ENCODE measurements around the gene ADRA2C.
"Not testable (repeated sequence)": the region's sequence is repeated elsewhere in the genome, so short reads cannot be mapped to it uniquely, and the experiment has no call there.

The ADRA2C gene

DNA sequence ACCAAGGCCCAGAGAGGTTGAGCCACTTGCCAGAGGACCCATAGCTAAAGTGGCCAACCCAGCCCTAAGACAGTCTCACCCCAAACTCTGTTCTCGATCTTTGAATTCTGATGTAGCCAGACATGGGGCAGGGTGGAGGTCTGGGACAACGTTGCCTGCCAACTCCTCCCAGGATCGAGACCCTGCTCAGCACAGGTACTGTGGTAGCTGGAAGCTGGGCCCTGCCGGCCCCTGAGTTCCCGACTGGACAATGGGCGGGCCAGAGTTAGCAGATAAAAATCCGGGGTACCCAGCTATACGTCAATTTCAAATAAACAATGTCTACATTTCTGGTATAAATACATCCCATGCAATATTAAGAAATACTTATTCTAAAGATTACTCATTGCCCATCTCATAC, 35.3 kb downstream of the ADRA2C start:
- DNase-seq = no peak

DNA sequence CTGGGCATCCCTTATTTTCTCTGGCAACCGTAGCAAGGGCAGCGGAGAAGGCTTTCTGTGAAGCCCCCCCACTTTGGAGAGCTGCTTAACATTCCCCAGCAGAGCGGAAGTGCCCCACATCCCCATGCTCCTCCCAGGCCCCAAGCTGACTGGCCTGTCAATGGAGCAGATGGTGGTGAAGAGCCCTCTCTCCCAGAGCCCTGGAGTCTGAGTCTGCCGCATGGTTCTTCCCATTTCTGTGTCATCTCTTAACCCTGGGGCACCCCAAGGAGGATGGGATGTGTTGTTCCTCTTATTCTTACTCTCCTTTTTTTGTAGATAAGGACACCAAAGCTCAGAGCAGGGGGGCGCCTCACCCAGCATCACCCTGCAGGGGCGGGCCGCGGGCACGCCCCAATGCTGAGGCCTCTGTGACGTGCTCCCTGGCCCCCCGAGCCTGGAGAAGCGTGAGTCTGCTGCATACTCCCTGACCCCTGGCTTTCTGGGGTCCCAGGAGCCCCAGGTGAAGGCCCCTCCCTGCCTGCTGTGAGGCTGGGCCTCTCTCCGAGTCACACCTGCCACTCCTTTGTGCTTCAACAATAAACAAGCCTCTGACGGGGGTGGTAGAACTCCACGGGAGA, 35.9 kb downstream of the ADRA2C start:
- no peak for DNase-seq

DNA sequence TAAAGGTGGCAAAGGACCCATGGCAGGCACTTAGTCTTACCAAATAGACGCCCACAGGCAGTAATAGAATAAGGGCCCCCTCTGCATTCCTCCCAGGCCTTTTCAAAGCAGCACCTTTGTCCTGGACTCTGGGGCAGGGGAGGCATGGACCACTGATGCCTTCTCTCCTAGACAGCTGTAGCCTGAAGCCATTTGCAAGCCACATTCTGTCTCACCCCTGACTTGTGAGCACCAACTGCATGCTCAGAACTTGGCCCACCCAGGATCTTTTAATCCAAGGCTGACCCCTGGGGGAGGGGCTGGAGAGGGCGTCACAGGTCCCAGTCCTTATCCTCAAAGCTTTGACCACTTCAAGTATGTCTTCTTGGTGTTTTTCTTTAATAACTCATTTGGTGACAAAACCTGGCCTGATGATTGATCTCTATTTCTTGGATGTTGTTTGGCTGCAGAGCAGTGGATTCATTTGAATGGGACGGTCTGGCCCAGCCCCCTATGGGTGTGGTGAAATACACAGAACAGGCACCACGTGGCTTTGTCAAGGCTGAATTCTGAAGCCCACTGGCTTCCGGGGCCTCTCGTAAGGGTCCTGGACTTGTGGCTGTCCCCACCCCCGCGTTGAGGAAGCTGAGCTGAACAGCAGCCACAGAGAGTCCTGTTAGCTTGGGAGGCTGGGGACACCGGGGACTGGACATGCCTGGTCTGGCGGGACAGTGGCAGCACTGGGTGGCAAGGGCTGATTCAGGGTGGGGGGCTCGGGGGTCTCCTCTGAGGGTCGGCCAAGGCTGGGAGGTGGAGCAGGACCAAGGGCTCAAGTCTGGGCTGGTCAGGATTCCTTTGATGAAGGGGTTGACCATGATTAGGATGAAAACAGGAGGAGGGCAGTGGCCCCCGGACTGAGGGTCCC, 36.6 kb downstream of the ADRA2C start:
- DNase-seq = no peak

DNA sequence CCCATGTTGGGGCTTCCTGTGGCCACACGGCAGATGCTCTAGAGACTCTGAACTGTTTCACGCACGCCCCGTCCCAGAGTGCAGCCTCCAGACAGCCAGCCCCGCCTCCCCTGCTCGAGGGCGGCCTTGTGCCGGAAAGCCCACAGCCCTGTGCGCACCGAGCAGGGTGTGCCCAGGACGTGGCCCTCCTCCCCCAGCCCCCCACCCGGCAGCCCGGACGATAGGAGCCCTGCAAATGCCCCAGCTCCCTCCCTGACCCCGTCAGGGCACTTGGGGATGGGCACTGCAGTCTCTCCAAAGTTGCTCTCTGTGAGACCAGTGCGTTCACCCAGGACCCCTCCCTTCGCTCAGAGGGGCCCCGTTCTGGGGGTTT, 37.3 kb downstream of the ADRA2C start:
- no peak for DNase-seq

DNA sequence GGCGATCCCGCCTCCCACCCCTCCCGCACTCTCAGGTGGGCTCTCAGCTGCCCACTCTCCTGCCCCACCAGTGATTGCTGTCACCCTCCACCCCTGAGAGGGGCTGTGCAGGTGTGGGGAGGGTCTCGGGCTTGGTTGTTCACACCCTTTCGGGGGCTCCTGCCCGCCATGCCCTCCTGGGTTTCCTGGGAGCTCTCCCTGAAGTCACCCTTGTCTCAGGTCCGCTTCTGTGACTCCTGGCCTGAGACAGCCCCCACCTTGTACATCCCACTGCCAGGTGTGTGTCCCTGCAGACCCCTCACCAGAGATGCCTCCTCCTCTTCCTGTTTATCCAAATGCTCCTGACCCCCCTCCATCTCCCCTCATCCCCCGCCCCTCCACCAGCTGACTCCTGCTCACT, 37.8 kb downstream of the ADRA2C start:
- no peak for DNase-seq

DNA sequence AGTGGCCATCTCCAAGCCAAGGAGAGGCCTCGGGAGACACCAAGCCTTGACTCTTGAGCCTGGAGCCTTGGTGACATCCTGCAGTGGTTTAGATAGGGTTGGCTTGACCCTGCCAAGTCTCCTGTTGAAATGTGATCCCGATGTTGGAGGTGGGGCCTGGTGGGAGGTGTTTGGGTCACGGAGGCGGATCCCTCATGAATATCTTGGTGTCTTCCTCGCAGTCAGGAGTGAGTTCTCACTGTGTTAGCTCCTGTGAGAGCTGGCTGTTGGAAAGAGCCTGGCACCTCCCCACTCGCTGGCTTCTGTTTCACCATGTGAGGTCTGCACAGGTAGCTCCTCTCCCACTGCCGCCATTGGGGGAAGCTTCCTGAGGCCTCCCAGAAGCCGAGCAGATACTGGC, 38.8 kb downstream of the ADRA2C start:
- no peak for DNase-seq

DNA sequence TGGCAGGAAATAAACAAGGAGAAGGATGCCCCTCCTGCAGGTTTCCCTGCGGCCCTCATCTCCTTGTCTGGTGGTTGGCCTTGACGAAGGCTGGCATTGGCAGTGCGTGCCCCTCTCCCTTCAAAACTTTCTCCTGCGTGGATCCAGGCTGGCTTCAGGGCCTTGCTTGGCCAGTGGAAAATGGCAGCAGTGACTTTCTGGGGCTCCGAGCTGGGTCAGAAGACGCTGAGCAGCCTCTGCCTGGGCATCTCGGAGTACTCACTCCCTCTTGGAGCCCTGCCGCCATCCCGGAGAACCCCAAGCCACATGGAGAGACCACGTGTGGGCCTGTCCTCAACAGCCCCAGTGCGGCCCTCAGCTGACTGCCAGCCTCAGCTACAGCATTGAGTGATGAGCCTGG, 39.5 kb downstream of the ADRA2C start:
- DNase-seq = no peak

DNA sequence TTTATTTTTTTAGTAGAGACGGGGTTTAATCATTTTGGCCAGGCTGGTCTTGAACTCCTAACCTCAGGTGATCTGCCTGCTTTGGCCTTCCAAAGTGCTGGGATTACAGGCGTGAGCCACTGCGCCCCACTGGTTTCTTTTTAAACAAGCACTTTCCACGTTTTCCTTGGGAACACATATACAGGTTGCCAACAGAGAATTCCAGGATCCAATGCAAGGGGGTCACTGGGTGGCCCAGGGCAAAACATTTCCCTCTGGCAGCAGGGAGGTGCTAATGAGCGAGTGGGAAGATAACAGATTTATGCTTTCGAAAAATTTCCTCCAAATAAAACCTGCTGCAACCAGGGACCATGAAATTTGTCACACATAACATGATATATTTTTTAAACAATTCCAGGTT, 41.1 kb downstream of the ADRA2C start:
- no peak for DNase-seq

DNA sequence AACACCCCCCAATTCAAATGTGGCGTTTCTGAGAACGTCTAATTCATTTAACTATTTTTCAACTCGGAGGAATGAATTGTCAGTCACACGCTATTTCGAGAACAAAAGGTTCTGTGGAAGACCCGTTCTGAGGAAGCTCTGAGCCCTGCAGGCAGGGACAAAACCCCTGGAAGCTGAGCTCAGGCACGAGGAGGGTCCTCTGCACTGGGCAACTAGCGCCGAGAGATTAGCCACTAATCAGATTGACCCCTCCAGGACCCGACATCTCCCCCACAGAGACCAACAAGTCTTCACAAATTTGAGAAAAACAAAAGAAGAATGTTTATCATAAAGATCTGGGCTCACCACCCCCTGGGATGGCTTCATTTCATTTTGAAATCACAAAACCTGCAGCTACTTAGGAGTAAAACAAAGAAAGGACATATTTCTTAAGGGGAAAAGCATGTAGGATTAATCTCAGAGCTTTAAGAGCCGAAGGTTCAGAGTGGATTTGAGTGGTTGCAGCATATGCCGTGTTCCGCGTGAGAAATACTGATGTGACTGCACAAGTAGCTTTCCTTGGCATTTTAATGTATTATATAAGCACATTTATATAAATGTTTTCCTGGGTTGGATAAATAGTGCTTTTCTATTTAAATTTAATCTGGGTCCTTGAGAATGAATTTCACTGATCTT, 41.8 kb downstream of the ADRA2C start:
- no peak for DNase-seq

DNA sequence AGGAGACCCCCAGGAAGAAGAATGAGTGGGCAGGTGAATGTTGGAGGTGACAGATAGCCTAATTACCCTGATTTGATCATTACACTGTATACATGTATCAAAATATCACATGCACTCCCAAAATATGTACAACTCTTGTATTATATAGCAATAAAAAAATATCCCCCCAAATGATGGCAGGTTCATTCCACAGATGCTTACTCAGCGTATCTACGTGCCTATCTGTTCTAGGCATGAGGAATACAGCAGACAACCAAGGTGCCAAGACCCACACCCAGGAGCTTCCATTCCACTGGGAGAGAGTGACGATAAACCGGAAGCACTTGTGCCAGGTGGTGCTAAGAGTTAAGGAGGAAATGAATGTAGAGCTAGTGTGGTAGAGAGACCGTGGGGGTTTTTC, 42.4 kb downstream of the ADRA2C start:
- DNase-seq = no peak

DNA sequence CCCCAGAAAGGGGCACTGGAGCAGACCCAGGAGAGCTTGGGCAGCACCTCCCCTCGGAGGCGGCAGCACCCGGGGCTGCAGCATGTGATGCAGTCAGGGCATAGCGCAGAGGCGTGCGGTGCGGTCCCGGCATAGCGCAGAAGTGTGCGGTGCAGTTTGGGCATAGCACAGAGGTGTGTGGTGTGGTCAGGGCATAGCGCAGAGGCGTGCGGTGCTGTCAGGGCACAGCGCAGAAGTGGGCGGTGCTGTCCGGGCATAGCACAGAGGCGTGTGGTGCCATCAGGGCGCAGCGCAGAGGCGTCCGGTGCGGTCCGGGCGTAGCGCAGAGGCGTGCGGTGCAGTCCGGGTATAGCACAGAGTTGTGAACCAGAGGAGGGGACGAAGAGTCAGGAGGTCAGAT, 42.8 kb downstream of the ADRA2C start:
- DNase-seq = no peak

DNA sequence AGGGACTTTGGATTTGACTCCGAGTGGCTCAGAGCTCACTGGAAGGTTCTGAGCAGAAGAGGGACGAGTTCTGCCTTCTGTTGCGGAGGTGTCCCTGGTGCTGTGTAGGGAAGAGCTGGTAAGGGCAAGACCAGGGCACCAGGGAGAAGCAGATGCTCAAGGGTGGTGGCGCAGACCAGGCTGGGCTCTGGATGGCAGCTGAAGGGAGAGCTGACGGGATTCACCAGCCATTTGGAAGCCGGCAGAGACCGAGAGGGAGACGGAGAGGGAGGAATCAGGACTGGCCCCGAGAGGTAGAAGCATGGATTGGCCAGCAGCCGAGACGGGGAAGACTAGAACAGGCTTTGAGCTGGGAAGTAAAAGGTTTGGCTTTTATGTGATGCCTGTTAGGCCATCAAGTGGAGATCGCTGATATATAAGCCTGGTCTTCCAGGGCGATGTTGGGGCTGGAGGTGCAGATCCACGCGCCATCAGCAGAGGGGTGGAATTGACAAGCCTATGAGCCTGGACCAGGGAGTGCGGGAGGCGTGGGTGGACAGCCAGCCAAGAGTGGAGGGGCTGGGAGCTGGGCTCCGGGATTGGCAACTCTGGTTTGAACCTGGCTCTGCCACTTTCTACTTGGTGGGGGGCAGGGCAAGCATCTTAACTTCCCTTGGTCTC, 43.4 kb downstream of the ADRA2C start:
- DNase-seq = no peak

DNA sequence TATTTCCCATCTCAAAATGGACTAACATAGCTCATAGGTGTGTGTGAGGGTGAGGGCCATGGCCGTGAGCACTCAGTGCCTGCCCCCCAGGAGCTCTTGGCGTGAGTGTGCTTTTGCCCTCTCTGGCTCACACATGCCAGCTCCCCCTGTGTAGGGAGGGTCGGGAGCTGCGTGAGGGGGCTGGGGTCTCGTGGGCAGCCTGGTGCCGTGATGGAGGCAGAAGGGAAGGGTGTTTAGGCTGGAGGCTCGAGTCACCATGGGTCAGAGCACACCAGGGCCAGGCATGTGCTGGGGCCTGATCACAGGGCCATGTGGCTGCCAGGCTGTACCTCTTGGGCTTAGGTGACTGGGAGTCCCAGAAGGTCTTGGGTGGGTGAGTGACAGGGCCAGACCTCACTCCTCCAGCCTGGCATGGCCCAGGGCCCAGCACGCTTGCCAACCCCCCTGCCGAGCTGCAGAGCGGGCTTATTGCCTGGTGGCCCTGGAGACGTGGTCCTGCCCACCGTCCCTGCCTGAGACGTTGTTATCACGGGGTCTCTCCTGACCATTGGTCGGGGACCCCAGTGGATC, 44.0 kb downstream of the ADRA2C start:
- DNase-seq = no peak

DNA sequence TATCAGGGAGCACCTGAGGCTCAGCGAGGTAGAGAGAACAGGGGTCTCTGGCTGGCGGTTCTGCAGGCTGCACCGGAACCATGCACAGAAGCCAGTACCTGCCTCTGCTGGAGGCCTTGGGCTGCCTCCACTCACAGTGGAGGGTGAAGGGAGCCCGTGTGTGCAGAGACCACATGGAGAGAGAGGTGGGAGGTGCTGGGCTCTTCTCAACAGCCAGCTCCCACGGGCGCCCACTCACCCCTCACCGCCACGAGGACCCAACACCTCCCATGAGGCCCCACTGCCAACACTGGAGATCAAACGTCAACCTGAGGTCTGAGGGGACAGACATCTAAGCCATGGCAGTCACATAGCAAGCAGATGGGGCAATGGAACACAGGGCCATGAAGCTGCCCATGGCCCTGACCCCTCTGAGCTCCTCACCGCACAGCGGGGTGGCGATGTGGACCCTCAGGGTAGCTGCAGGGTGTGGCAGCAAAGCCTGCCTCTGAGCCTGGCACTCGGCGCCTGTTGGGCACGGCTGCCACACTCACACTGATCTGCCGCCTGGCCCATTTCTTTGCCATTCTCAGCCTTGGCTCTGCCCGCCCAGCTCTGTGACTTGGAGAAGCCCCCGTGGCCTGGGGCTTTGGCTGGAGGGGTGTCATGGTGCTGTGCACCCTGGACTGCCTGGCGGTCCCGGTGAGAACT, 44.8 kb downstream of the ADRA2C start:
- no peak for DNase-seq

DNA sequence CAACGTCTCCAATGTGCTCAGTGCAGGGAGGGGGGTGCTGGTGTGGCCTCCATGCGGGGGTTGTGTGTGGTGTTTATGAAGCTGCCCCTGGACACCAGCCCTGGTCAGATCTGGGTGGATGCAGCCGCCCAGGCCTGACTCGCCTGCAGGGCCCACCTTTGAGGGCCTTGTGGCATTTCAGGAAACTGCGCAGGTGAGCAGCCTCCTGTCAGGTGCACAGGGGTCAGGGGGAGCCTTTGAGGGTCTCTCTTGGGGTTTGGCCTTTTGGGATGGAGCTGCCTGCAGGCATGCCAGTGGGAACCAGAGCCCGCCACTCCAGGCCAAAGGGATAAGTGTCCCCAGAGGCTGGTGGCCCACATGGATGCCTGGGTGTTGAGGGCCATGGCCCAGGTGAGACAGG, 45.4 kb downstream of the ADRA2C start:
- DNase-seq = no peak

DNA sequence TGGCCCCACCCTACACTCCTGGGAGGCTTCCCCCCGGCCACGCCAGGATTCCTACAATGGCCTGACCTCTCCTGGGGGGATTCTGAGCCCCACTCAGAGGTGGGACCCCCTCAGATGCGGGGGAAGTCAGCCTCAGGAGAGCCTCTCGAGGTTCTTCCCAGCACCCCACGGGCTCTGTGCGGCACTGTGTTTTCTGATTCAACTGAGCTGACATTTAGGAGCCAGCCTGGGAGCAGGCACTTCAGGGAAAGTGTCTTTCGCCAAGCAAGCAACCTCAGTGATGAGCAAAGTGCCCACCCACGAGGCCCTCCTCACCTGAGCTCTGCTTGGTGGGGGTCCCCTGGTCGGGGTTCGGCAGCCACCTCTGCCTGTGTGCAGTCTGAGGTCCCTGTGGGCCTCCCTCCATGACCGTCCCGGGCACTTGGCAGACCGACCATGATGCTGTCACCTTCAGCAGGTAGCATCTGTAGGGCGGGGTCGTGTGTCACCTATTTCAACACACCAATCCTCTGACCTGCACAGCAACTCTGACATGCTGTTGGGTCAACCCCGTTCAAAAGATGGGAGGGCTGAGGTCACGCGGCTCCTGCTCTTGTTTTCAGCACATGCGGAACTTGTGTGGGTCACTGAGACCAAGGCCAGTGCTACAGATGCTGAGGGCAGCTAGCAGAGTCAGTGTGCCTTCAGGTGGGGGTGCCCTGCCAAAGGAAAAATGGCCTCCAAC, 46.2 kb downstream of the ADRA2C start:
- DNase-seq = no peak

DNA sequence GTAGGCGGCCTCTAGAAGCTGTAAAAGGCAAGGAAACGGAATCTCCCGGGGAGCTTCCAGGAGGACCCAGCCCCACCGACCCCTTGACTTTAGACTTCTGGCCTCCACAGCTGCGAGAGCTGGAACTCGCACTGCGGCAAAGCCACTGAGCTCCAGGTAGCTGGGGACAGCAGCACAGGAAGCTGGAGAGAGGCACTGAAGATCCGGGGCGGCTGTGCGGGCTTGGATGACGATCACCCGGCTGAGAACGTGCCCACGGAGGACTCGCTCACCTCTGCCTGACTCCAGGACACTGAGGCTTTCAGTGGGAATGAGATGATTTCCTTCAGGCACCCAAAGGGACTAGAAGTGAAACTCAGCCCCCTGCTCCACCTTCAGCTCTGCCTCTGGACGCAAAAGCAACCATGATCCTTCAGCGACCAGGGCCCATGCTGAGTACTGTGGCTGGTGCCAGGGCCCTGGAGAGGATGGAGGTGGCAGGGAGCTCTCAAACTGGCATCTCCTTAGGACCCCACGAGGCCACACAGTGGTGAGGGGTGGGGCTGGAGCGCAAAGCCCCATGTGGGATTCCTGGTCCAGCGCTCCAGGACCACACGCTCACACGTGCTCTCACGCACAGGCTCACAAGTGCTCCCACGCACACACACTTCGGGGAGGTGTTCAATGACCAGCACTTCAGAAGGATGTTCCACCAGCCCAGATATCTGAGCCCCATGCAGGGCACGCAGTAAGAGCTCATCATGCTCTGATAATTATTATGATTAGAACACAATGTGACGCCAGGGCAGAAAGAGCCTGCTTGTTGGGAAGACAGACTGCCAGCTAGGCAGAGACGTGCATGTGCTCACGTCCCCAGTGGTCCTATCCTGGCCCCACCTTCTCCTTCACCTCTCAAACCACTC, 47.2 kb downstream of the ADRA2C start:
- DNase-seq = no peak

DNA sequence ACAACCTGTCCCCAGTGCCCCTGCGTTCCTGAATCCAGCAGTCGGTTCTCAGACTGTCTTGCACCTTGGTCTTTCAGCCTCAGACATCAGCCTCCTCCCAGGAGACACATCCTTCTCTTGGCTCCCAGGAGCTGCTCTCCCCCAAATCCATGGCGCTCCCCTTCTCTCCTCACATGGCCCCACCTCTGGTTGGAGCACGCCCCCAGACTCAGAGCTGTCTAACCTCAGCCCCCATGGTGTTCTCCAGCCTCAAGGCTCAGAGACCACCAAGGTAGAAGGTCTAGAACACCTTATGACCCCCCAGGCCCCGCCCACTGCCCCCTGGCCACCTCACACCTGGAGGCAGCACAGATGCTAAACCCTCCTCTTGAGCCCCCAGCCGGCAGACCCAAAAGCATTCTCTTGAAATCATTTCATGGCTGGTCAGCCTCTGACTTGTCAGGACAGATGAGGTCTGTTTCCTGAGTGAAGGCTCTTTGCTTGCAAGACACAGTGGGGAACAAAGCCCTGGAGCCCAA, 47.9 kb downstream of the ADRA2C start:
- DNase-seq = no peak

DNA sequence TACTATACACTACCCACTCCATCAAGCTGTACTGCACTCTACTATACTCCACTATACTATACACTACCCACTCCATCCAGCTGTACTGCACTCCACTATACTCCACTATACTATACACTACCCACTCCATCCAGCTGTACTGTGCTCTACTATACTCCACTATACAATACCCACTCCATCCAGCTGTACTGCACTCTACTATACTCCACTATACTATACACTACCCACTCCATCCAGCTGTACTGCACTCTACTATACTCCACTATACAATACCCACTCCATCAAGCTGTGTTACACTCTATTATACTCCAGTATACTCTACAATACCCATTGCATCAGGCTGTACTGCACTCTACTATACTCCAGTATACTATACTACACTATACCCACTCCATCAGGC, 48.7 kb downstream of the ADRA2C start:
- not testable (repeated sequence) for DNase-seq

DNA sequence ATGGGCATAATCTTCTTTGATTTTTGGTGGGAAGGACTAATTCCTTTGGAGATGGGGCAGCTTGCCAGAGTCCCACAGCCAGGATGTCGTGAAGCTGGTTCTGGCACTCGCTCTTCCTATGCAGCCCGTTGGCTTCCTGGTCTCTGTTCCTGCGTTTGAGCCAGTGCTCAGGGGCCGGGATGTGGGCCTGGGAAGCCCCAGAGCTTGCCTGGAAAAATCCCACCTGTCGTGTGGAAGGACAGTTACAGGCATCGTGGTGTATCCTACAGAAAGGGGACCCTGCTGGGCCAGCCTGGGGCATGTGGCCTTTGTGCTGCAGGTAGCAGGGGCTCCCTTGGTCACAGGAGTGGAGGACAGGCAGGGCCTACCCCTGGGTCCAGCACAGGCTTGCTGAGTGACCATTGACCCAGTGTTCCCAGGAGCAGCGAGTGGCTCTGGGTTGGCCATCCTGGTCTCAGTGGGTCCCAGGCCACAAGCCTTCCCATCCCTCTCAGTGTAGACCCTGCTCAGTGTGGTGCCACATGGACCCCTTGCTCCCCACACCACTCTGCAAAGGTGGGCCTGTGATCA, 50.2 kb downstream of the ADRA2C start:
- DNase-seq = no peak
